Measurements from ENCODE around the gene IFNAR2.
"Not testable (repeated sequence)": the region's sequence is repeated elsewhere in the genome, so short reads cannot be mapped to it uniquely, and the experiment has no call there.

Gene IFNAR2

DNA sequence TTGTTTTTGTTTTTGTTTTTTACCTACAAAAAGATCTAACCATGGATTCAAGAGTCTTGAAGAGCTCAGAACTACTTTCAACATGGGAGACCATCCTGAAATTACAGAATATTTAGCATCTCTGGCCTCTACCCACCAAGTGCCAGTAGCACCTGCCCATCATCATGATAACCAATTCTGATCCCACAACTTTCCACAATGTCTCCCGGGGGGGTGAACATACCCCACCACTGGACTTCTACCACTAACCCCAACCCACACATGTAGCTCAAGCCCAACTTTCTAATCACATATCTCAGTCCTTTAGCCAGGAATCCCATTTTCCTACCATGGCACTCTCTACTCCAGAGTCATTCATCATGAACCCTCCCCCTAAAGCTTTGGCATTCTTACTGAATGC is 15.7 kb upstream of the IFNAR2 start:
- DNase-seq (ENCODE audit: low read depth, low spot score): no peak

DNA sequence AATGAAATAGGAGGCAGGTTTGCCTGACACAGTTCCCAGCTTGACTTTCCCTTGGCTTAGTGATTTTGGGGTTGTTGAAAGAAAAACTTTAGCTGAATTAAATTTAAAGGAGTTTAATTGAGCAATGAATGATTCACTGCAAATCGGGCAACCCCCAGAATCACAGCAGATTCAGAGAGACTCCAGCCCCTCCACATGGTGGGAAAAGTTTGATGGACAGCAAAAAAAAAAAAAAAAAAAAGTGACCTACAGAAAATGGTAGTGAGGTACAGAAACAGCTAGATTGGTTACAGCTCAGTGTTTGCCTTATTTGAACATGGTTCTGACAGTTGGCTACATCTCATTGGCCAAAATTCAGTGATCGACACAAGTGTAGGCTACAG is 12.6 kb upstream of the IFNAR2 start:
- DNase-seq (ENCODE audit: low read depth, low spot score): no peak

DNA sequence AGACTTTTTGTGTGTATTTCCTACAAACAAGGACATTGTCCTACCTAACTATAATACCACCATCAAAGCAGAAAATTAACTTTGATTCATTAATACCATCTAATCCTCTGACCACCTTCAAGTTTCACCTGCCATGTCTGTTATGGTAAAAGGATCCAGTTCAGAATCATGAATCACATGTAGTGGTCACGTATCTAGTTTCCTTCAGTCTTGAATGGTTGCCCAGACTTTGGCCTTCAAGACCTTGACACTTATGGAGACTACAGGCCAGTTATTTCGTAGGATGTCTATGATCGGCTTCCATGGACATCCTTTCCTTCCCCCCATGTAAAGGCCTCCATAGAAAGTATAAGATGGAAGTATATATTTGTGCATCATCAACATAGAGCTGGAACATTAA is 10.4 kb upstream of the IFNAR2 start:
- DNase-seq (ENCODE audit: low read depth, low spot score): no peak

DNA sequence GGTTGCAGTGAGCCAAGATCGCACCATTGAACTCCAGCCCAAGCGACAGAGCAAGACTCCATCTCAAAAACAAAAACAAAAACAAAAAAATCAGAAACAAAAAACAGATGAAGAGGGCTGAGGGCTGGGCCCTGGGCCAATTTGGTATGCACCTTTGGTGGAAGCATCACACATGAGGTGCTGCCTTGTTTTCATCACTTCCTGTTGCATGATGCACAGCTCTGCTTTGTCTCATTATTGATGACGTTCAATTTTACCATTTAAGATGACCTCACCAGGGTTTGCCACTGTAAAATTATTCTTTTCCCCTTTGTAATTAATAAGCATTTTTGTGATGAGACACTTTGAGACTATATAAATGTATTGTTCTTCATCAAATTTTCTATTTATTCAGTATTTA is 9.8 kb upstream of the IFNAR2 start:
- DNase-seq (ENCODE audit: low read depth, low spot score): no peak

DNA sequence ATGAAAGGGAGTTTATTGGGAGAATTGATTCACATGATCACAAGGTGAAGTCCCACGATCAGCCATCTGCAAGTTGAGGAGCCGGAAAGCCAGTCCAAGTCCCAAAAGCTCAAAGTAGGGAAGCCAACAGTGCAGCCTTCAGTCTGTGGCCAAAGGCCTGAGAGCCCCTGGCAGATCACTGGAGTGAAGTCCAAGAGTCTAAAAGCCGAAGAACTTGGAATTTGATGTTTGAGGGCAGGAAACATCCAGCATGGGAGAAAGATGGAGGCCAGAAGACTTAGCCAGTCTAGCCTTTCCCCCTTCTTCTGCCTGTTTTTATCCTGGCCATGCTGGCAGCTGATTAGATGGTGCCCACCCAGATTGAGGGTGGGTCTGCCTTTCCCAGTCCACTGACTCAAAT is 4.4 kb upstream of the IFNAR2 start:
- DNase-seq (ENCODE audit: low read depth, low spot score): not testable (repeated sequence)

DNA sequence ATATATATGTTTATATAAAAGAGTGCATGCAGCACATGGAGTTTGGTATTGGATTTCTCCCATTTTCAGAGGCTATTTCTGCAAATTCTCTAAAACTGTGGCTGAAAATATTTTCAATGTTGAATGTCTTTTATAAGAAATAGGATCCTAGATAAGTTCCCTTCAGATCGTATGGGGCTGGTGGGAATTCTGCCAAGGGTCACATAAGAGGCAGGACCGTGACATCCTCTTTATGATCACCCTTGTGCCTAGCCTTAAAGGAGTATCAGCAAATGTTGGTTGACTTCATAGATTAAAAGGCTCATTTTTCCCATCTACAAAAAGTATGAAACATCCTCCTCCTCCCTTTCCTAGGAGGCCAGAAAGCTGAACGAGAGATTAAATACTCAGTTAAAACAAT is 1.3 kb upstream of the IFNAR2 start:
- no peak for DNase-seq (ENCODE audit: low read depth, low spot score)

DNA sequence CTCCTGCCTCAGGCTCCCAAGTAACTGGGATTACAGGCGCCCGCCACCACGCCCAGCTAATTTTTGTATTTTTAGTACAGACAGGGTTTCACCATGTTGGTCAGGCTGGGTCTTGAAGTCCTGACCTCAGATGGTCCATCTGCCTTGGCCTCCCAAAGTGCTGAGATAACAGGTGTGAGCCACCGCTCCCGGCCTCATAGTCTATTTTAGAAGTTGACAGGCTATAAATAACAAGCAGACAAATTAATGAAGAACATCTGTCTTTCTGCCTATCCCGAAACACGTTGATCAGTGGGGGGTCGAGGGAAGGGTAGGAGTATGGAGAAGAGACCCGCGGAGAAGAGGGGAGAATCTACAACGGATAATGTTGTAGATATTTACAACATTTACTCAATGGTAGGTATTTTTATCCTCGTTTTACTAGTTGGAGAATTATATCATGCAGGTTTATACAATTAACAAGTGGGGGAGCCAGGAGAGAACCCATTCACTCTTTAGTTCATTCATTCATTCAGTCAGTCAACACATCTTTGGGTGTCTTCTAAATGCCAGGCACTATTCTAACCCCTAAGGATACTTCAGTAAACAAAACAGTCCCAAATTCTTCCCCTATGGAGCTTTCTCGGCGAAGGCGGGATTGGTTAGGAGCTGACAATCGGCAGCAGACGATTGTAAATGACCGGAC is 497 bp upstream of the IFNAR2 start:
- DNase-seq (ENCODE audit: low read depth, low spot score): no peak

DNA sequence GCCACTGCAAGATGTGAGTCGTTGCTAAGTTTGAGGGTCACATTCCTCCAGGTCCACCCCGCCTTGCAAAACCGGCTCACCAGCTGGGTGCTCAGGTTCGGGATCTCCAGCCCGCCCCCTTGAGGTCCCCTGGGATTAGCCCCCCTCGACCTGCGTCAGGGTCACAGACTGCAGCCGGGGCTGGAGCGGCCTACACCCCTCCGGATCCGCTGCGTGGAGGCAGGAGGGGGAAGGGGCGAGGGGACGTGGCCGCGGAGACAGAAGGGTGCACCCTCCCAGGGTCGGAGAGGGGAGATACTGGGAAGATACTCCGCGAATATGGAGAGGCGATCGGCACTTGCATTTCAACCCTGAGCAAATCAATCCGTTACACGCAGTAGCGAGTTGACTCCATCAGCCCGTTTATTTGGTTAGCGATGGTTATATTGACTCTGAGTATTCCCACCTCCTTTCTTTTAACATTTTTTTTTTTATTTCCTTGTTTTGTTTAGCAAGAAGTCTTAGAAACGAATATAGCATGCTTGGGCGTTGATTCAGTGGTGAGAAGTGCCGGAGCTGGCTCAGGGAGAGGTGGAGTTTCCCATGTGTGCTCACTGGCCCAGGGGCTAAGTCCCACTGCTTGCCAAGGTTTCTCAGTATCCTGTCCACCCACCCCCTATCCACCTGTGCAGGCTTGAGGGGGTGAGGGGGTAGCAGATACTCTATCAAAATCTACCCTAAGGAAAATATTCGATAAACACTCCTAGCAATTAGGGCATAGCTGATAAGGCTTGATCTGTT is 997 bp downstream of the IFNAR2 start:
- DNase-seq (ENCODE audit: low read depth, low spot score): peak; percentile 76

DNA sequence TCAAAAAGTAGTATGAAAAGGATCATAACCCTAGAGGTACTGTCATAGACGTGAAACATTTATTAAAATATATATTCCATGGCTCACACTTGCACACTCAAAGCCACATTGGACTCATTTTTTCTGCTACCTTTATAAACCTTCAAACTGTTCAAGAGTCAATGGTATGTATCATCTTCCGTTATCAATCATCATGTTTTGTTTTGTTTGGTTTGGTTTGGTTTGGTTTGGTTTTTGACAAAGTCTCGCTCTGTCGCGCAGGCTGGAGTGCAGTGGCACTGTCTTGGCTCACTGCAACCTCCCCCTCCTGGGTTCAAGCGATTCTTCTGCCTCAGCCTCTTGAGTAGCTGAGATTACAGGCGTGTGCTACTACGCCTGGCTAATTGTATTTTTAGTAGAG is 1.8 kb downstream of the IFNAR2 start:
- DNase-seq (ENCODE audit: low read depth, low spot score): no peak

DNA sequence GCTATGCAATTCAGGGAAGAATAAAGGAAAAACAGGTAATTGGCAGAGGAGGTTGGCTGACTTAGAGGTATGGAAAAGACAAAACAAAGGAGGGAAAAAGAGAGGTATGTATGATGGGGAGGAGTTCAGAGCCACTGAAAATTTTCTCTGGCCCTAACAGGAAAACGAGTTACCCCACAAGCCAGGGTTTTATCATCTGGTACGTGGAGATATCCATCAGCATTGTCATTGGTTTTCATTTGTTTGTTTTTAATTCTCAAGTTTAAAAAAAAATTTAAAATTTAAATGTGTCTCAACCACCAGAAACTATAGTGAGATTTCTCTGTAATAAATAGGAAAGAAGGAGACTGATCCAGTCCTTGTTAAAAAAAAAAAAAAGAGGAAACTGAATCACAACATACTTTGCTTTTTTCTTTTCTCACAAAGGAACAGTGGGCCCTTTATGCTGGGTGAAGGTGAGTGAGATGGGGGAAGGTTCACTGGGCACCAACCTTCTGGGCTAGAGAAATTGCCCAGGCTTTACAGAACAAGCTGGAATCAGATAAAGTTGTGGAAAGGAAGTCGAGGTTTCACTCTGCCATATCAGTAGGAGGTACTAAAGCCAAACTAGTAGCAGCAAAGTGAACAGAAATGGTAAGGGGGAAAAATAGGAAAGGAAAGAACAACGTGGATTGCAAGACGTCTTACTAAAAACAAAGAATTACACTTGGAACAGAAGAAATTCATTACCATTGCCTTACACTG is 2.7 kb downstream of the IFNAR2 start:
- DNase-seq (ENCODE audit: low read depth, low spot score): no peak

DNA sequence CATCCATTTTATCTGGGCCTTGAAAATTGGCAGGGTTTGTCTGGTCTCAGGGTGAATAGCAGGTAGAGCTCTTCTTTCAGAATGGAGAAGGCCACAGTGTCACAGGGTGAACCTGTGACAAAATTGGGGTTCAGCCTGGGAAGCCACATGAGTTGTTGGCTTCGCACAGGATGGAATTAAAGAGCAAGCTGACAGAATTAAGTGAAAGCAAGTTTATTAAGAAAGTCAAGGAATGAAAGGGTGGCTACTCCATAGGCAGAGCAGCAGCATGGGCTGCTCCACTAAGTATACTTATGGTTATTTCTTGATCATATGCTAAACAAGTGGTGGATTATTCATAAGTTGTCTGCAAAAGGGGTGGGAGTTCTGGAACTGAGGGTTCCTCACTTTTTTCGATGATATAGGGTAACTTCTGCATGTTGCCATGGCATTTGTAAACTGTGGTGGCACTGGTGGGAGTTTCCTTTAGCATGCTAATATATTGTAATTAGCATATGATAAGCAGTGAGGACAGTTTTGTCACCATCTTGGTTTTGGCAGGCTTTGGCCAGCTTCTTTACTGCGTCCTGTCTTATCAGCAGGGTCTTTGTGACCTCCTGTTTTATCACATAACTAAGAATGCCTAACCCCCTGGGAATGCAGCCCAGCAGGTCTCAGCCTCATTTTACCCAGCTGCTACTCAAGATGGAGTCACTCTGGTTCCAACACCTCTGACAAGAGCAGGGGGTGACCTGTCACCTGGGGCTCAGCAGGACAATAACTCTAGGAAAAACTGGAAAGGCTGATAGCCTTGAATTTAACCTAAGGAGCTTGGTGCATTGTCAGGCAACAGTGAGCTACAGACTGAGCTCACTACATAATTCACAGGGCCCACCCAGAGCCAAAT is 5.1 kb downstream of the IFNAR2 start:
- no peak for DNase-seq (ENCODE audit: low read depth, low spot score)

DNA sequence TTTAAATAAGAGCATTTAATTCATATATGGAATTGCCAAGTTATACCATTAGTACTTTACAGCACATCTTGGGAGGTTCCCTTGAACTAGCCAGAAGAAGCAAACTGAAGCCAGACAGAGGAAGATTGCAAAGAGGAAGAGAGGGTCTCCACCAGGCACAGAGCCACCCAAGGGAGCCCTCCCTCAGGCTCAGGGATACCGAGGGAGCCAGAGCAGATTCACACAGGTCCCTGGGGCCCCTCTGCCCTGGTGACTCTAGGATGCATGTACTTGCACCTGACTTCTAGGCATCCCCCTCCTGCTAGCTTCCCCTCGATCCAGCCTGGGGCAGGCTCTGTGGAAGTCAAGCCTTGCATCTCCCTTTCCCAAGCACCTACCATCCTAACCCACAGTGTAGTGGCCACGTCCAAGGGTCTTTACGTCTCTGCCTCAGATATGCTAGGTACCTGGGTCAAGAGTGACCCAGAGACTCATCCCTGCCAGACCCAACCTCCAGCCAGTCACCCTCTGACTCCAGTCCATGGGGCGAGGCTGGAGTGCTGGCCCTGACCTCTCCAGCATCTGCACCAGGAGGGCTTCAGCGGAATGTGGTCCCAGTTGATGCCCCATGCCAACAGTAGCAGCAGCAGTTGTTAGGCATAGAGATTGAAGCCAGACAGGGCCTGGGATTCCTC is 6.4 kb downstream of the IFNAR2 start:
- no peak for DNase-seq (ENCODE audit: low read depth, low spot score)

DNA sequence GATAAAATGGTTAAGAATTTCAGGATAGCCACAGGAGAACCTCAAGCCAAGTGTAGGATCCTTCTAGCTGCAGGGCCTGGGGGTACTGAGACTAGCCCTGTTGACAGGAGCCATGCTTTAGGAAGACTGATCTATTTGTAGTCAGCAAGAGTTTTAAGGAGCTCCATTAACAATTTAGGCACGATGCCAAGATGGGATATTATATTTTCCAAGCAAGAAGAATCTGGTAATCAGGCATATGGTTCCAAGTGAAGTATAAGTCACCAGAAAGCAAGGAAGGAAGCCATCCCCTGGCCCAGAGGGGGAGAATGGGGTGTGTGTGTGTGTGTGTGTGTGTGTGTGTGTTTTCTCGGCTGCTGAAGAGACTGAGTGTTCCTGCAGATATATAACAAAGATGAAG is 7.0 kb downstream of the IFNAR2 start:
- DNase-seq (ENCODE audit: low read depth, low spot score): no peak

DNA sequence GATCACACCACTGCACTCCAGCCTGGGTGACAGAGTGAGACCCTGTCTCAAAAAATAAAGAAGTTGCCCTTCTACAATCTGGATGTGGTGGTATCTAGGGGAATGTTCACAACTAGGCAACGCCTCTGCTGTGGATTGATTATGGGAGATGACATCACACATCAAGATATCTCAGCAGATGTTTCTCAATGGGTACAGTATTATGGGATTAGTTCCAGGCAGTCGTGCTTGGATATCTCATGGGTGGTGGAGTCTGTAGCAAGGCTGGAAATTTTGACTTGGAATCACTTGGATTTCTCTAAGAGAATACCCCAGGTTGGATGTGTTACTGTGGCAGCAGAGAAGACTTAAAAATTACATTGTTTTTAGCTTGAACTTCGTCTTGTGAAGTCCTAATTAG is 7.7 kb downstream of the IFNAR2 start:
- no peak for DNase-seq (ENCODE audit: low read depth, low spot score)

DNA sequence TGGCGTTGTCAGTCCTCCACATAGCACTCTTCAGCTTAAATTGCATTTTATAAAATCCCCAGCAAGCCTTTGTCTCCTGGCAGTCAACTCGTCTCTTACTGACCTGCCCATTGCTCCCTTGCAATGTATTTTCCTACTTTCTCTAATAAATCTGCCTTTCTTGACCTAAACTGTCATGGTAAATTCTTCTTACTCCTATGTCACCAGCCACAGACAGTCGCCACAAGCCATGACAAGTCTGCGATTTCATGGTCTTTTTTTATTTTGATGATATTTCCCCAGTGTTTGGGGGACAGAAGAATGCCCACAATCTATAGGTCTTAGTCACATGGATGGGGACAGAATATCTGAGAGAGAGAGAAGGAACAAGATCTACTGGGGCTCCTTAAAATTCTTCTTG is 8.4 kb downstream of the IFNAR2 start:
- no peak for DNase-seq (ENCODE audit: low read depth, low spot score)

DNA sequence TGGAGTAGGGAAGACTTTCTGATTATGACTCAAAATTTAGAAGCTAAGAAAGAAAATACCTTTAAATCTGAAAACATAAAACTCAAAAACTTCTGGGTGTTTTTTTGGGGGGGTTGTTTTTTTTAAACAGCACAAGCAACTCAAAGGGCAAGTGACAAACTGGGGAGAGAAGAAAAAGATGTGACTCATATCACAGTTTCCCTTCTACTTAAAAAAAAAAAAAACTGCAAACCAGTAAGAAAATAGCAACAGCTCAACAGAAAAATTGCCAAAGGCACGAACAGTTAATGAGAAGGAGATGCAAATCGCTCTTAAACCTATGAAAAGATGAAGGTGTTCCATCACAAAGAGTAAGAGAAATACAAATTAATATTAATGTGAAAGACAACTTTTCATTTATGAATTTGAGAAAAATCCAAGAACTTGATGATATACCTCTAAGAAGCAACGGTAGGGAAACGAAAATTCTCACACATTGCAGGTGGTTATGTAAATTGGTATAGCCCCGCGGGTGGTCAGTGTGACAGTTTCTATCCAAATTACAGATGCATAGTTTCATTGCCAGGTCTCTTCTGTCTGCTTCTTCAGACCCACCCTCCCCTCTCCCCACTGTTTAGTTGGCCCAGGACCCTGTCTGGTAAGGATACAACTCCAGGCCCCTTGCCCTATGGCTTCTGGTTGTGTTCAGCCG is 9.0 kb downstream of the IFNAR2 start:
- DNase-seq (ENCODE audit: low read depth, low spot score): no peak

DNA sequence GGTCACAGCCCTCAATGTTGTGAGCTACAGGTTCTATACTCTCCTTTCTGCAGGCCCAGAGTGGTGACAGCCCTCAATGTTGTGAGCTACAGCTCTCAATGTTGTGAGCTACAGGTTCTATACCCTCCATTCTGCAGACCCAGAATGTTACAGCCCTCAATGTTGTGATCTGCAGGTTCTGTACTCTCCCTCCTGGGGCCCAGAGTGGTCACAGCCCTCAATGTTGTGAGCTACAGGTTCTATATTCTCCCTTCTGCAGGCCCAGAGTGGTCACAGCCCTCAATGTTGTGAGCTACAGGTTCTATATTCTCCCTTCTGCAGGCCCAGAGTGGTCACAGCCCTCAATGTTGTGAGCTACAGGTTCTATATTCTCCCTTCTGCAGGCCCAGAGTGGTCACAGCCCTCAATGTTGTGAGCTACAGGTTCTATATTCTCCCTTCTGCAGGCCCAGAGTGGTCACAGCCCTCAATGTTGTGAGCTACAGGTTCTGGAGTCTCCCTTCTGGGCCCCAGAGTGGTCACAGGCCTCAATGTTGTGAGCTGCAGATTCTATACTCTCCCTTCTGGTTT is 9.9 kb downstream of the IFNAR2 start:
- DNase-seq (ENCODE audit: low read depth, low spot score): not testable (repeated sequence)

DNA sequence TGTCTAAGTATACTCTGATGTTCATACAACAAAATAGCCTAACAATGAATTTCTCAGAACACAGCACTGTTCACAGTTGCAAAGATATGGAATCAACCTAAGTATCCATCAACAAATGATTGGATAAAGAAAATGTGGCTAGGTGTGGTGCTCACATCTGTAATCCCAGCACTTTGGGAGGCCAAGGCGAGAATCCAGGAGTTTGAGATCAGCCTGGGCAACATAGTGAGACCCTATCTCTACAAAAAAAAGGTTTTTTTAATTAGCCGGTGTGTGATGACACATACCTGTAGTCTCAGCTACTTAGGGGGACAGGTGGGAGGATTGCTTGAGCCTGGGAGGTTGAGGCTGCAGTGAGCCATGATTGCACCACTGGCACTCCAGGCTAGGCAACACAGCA is 10.7 kb downstream of the IFNAR2 start:
- DNase-seq (ENCODE audit: low read depth, low spot score): no peak

DNA sequence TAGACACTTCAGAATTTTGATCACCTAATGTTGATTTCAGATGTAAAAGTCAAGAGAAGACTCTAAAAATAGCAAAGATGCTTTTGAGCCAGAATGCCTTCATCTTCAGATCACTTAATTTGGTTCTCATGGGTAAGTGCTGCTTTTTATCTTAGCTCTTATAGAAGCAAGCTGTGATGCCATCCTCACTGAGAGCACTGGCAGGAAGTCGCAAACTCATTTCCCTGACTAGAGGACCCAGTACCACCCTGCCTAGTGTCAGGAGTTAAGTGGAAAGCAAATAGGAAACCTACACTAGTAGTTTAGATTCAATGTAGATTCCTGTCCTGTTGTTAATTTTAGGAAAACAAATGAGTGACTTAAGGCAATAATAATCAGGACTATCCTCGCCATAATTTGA is 12.1 kb downstream of the IFNAR2 start:
- no peak for DNase-seq (ENCODE audit: low read depth, low spot score)

DNA sequence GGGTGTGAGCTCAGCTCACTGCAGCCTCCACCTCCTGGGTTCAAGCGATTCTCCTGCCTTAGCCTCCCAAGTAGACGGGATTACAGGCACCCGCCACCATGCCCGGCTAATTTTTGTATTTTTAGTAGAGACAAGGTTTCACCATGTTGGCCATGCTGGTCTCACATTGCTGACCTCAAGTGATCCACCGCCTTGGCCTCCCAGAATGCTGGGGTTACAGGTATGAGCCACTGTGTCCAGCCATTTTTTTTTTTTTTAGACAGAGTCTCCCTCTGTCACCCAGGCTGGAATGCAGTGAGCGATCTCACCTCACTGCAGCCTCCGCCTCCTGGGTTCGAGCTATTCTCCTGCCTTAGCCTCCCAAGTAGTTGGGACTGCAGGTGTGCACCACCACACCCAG is 13.1 kb downstream of the IFNAR2 start:
- DNase-seq (ENCODE audit: low read depth, low spot score): not testable (repeated sequence)
